ENCODE data around the gene WDR18.

WDR18 gene

GRCh38 chr19:958967-959855 is 24.9 kb upstream of the WDR18 start:
- Histone ChIP-seq H3K4me1 (peaks cover 7% of the 10 kb centered on the region), H3K9me3 (no peaks in the 10 kb centered on the region), H3K36me3 (peaks cover 2% of the 10 kb centered on the region), H3K4me3 (ENCODE audit: low read depth, low read length) (no peak overlapping the region), H3K27me3 (no peaks in the 10 kb centered on the region)
- no peak for TF ChIP-seq CTCF (IDR thresholded peaks at IDR 0.05; ENCODE audit: low read depth, low read length)
- peak; percentile 8 for DNase-seq

- Histone ChIP-seq H3K27me3 (no peaks in the 10 kb centered on the region), H3K4me1 (peaks cover 7% of the 10 kb centered on the region), H3K9me3 (no peaks in the 10 kb centered on the region), H3K36me3 (peaks cover 10% of the 10 kb centered on the region), H3K4me3 (ENCODE audit: low read depth, low read length) (no peak overlapping the region)
- no peak for DNase-seq
- no peak for TF ChIP-seq CTCF (IDR thresholded peaks at IDR 0.05; ENCODE audit: low read depth, low read length)
These were observed 24.1 kb upstream of the WDR18 start for GRCh38 chr19:960020-960419.

- Histone ChIP-seq H3K36me3 (peaks cover 16% of the 10 kb centered on the region), H3K4me1 (peaks cover 7% of the 10 kb centered on the region), H3K4me3 (ENCODE audit: low read depth, low read length) (no peak overlapping the region), H3K9me3 (no peaks in the 10 kb centered on the region), H3K27me3 (no peaks in the 10 kb centered on the region)
- TF ChIP-seq CTCF (IDR thresholded peaks at IDR 0.05; ENCODE audit: low read depth, low read length): no peak
- DNase-seq: no peak
These were observed 23.6 kb upstream of the WDR18 start for GRCh38 chr19:960601-960938.

GRCh38 chr19:961866-962620 is 22.1 kb upstream of the WDR18 start:
- H3K9me3 ChIP-seq: no peaks in the 10 kb centered on the region
- H3K4me1 ChIP-seq: no peaks in the 10 kb centered on the region
- no peaks in the 10 kb centered on the region for H3K27me3 ChIP-seq
- H3K4me3 ChIP-seq (ENCODE audit: low read depth, low read length): no peak overlapping the region
- no peak for TF ChIP-seq CTCF (IDR thresholded peaks at IDR 0.05; ENCODE audit: low read depth, low read length)
- H3K36me3 ChIP-seq: peaks cover 25% of the 10 kb centered on the region
- DNase-seq: no peak

GRCh38 chr19:962683-963400 is 21.3 kb upstream of the WDR18 start:
- DNase-seq: no peak
- Histone ChIP-seq H3K9me3 (no peaks in the 10 kb centered on the region), H3K4me1 (no peaks in the 10 kb centered on the region), H3K27me3 (no peaks in the 10 kb centered on the region), H3K4me3 (ENCODE audit: low read depth, low read length) (no peak overlapping the region), H3K36me3 (peaks cover 27% of the 10 kb centered on the region)
- no peak for TF ChIP-seq CTCF (IDR thresholded peaks at IDR 0.05; ENCODE audit: low read depth, low read length)
